Hypothalamus (tissue), 51 donors: ENCODE results near the gene RCOR1.

Experiments
- DNase-seq, 51 donors: peaks; one replicate each; lab custom pipeline; 2025; lab: John Stamatoyannopoulos, UW

The RCOR1 gene

DNA sequence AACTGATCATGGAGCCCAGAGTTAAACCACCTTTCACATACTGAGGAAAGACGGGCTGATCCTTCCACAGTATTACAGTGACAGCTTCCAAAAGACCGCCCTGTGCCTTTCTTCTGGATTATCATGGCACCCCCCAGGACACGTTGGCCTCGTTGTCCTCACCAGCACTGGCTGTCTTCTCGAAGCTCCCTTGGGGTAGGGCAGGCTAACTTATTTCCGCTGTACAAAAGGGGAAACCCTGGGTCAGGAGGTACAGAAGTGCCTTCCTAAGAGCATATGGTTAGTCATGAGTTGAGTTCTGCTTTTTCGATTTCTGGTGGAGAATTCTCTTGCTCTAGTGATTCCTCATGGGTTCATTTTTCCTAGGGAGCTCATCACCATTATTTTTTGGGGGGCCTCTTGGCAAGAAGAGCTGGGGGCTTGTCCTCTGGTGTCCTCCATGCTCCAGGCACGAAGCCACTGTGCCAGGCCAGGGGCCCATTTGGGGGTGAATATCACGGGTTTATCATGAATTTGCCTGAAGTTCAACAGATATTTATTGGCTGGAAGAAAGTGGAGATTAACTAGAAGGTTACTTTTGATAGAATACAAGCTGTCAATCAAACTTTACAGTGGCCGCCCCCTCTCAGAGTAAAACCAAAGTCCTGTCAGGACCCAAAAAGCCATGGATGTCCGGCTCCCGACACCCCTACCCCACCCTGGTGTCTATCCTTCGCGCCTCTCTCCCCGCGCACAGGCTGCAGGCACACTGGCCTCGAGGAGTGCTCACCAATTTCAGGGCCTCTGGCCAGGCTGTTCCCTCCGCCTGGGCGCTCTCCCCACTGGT is 176.0 kb downstream of the RCOR1 start:
- DNase-seq, result peak in 1 of 51 donors; percentile 5

DNA sequence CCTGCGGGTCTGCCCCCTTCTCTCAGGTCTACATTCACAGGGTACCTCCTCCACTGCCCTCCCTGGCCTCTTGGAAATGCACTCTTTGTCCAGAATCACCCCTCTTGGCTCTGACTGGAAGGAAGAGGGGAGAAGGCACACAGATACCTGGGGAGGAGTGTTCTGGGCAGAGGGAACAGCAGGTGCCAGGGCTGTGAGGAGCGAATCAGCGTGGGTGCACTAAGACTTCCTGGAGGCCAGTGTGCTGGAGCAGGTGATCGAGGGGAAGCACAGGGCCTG is 176.5 kb downstream of the RCOR1 start:
- DNase-seq, result no peak

DNA sequence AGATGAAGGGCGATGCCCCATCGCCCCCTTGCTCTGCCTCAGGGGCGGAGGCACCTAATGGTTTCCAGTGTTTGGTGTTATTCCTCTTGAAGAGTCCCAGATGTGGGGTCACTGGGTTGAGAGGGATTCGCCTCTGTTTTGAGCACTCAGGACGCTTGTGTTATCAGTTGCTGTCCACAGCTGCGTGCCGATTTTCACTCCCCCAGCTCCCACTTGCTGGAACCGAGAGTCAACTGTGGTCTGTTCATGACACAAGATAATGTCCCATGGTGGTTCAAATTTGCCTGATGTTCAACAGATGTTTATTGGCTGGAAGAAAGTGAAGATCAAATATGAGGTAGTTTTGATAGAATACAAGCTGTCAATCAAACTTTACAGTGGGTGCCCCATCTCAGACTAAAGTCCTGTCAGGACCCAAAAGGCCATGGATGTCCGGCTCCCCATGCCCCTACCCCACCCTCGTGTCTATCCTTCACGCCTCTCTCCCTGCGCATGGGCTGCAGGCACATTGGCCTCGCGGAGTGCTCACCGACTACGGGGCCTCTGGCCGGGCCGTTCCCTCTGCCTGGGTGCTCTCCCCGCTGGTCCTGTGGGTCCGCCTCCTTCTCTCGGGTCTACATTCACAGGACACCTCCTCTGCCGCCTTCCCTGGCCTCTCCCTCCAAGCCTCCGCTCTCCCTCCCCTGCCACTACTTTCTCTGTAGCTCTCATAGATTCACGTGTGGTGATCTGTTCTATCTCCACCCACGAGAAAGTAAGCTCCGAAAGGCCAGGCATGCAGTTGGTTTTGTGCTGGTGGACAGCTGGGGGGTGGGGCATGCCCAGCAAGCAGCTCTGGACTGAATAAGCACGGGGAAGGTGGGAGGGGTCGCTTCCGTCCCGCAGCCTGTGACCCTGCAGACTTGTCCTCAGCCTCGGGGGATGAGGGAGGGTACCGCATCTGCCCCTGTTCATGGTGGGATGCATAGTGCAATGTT is 178.0 kb downstream of the RCOR1 start:
- DNase-seq, result no peak

DNA sequence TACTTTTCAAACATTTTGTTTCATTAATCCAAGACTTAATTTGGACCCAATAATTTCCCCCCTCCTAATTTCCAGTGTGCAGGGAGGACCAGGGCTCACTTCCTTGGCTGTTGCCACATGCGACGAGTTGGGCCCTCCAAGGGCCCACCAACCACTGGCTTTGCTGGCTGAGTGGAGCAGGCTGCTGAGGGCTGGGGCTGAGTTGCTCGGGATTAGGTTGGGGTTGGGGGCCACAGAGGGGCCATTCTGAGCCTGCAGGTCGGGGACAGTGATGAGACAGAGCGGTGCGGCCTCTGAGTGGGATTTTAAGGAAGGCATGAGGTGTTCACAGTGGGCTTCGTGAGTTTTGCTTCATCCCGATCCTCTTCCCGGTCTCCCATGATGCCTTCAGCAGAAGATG is 178.7 kb downstream of the RCOR1 start:
- no peak for DNase-seq

DNA sequence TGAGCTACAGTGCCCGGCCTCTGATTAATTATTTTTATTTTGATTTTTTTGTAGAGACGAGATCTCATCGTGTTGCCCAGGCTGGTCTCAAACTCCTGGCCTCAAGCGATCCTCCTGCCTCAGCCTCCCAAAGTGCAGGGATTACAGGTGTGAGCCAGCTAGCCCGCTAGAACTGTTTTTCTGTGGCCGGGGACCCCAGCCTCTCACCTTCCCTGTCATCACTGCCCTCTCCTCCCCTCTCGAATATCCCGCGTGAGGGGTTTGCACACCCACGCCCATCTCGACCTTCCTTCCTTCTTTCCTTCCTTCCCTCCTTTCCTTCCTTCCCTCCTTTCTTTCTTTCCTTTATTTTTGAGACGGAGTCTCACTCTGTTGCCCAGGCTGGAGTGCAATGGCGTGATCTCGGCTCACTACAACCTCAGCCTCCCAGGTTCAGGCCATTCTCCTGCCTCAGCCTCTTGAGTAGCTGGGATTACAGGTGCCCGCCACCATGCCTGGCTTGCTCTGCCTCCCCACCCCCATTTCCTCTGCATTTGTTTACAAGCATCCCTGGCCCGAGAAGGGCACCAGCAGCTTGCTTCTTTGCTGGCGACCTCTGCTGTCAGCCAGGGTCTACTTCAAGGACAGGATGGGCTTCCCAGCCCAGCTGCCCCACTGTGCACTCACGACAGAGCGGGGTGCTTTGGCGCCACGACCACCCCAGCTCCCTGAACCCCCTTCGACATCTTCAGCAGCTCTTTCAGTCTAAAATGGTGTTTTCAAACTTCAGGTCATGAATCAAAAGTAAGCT is 180.5 kb downstream of the RCOR1 start:
- peak in 2 of 51 donors; percentile 9 to 13 for DNase-seq

DNA sequence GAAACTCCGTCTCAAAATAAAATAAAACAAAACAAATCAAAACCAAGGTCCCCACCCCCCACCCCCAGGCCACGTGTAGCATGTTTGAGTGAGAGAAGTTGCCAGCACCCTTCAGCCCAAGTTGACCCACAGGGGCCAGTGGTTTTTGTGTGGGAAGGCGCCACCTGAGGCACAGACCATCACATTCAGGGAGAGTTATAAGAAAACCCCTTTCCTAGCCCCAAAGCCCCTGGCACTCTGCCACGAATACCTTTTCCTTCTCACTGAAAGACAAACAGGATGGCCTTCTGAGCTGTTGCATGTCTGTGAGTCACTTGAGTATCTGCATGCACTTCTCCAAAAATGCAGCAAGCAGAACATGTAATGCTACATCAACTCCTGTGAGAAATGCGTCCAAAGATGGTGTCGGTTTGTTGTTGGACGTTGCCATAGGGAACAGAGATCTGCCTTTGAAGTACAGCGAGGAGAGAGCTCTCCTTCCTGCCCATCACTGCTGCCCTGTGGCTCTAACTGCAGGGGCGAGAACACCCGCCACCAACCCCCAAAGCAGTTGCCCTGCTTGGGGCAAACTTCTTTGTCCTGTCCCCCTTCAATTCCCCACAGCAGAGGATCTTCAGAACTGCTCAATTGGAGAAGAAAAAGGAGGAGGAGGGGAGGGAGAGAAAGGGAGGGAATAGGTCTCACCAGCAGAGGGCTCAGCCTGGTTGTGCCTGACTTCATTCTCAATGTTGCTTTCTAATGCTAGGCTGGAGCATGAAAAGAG is 182.1 kb downstream of the RCOR1 start:
- DNase-seq, result peak in 33 of 51 donors; percentile 6 to 71 (median 35)

DNA sequence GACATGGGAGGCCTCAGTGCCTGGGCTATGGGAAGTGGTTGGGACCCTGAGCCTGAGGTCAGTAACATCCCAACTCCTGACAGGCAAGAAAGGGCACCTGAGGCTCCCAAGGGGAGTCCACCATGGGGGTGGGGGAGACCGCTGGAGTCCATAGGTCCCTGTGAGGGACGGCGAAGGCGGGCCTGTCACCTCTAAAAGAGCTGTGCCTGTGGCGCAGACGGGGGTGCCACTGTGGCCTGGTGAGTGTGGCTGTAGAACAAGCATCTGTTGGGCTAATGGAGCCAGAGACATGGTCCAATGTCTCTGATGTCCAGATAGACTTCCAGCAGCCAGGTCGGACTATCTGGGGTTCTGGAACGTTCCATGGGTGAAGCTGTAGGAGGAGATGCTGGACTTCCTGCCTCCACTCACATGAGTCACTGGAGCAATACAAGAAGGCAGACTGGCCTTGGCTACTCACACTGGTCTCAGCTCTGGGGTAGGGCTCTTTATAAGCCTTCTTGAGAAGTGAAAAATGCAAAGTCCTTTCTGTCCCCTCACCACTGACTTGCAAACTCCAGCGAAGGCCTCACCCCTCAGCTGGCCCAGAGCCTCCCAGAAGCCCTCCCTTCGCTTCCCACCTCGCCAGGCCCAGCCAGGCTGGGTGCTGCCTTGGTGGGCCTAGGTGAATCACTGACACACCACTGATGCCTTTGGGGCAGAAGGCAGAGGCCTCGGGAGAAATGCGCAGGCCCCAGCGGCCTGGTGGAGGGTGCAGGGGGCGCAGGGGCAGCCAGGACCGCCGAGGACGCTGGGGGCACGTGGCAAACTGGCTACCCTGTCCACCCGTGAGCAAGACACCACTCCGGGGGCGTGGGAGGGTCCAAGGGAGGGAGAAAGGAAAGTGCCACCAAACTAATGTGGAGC is 183.7 kb downstream of the RCOR1 start:
- peak in 4 of 51 donors; percentile 23 to 39 (median 24) for DNase-seq

DNA sequence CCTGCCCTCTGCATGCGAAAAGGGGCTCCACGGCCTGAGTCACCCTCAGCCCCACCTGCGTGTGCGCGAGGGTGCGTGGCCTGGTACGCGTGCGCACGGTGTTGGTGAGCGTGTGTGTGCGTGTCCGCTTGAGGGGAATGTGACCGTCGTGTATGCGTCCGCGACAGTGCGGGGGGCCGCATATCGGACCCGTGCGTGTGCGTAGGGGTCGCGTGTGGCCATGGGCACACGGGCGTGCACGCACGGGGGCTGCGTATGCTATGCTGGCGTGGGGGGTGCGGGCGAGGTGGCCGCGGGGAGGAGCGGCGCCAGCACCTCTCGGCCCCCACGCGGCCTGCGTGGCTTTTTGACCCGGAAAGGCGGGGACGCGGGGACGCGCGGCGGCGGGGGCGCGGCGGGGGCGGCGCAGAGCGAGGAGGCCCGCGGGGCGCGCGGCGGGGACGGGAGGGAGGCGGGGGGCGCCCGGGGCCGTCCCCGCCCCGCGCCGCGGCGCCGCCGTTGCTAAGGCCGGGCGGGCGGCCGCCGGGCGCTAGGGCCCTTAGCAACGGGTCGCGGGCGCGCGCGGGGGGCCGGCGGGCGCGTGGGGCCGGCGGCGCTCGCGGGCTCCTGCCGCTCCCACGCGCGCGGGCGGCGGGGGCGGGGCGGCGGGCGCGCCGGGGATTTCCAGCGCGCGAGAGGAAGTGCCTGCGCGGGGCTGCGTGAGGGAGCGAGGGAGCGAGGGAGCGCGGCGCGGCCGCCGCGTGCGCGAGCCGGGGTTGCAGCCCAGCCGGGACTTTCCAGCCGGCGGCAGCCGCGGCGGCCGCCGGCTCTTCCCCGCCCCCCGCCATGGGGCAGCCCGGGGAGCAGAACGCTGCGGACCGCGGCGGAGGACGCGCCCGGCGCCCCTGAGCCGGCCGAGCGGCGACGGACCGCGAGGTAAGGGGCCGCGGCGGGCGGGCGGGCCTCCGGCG is 184.6 kb downstream of the RCOR1 start, which contains the start of gene TRAF3:
Gene TRAF3 (plus strand): TSS at position 689 of the 950 bp plus-strand sequence. CDS start 92,753 bp downstream, outside the sequence.
- peak in 39 of 51 donors; percentile 11 to 82 (median 50) for DNase-seq

DNA sequence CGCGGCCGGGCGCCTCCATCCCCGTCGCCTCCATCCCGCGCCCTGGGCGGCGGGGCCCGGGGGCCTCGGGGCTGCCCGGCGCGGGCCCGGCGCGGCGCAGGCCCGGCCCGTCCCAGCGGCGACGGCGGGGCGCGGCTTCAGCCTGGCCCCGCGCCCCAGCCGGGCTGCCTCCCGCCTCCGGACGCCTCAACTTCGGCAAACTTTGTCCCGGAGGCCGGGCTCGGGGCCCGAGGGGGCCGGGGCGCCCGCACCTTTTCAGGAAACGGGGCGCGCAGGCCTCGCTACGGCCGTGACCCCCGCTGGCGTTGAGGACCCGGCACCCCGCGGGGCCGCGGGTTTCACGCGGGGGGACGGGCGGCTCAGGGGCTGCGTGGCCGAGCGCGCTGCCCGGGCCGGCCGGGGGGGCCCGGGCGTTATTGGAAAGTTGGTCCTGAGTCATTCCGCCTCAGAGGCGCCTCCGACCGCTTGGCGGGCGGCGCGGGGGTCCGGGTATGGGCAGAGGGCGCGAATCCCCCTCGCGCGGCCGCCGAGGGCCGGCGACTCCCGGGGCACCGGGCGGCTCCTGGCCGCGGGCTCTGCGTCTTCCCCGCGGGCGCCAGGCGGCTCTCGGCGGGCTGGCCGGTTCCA is 185.4 kb downstream of the RCOR1 start:
- peak in 4 of 51 donors; percentile 10 to 47 (median 40) for DNase-seq

DNA sequence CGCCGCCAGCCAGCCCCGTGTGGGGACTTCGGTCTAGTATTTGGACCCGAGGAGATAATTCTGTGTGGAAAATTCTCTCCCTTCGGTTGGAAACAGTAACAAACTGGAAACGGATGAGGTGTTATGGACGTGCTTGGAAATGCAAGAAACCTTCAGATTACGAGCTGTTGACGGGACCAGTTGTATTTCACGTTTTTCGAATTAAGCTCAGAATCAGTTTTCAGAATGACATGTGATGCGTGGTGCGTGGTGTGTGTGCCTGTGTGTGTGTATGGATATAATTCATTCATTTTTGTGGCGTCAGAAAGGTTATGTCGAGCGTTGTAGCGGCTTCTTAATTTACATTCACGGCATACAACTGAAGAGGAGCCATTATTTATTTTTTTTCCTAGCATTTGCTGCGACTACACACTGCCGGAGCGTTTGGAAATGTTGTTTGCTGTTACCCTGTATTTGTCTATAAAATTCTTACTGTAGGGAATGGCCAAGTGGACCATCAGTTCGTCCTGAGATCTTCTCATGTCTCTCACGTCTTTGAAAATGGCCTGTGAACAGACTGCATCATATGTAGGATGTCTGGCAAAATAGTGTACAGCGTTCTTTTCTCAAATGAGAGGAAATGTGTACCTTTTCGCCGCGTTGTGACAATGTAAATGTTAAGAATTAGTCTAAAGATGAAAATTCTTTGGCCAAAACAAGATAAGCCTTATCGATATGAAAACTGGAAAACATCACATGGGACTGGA is 186.1 kb downstream of the RCOR1 start:
- peak in 4 of 51 donors; percentile 23 to 69 (median 36) for DNase-seq

DNA sequence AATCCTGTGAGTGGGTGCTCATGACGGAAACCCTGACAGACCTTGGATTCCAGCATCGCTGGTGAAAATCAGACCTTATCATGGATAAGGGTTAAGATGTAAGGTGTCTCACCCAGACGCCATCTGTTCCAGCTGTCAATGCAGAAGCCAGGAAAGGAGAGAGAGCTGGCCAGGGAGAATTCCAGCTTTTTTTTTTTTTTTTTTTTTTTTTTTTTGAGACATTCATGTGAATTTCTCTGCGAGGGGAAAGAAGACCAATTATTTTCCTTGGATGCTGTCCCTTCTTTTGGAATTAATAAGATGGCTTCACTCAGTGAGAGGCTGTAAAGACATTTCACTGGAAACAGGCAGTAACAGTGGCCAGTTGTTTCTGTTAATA is 186.6 kb downstream of the RCOR1 start:
- DNase-seq, result no peak

DNA sequence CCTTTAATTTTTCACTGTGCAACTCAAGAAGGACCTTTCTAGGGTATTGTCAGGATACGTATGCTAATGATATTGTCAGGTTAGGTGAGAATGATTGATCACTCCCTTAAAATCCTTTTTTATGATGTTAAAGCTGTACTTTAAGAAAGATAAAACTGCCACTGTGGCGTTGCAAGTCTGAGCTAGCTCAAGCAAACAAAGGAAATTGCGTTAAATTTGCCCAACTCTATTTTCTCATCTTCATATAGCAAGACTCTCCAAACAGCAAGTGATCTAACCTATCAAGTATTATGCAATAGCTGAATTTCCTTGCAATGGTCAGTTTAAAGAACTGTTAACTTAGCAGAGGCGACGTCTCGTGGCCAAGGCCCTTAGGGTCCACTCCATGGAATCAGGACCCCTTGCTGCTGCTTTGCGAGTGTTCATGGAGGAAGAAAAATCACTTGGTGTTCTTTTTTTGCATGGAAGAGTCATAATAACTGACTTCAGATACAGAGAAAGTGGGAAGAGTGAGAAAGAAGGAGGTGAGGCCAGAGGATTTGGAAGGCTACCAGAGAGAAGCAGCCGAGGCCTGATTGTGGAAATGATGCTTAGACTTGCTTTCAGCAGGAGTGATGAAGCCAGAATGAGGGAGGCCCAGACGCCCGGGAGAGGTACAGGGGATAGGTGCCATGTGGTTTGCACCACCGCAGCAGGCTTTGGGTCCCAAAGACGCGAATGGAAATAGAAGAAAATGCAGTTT is 187.3 kb downstream of the RCOR1 start:
- DNase-seq, result peak in 3 of 51 donors; percentile 7 to 22 (median 9)
